HepG2 (cell line): ENCODE data around the gene SPAG9.

ENCODE experiments used
- HDAC6 ChIP-seq: fragments of 200-600 bp; sonication (generic); IDR thresholded peaks from 2 replicates; pipeline ENCODE4 v1.7.0; 2017; ENCODE audit warnings: mild to moderate bottlenecking, antibody characterized with exemption, low read length, low read depth
- JUN ChIP-seq: sonication (generic); formaldehyde crosslinking; IDR thresholded peaks from 2 replicates; pipeline ENCODE4 v1.4.0; 2020; ENCODE audit warnings: mild to moderate bottlenecking, missing genetic modification reagents
- MEIS1 ChIP-seq: sonication (generic); formaldehyde crosslinking; IDR thresholded peaks from 2 replicates; pipeline ENCODE4 v1.9.0; 2021; ENCODE audit warnings: mild to moderate bottlenecking, missing genetic modification reagents, moderate library complexity, borderline replicate concordance
- POLR2A ChIP-seq, 2 experiments: IDR thresholded peaks; 2 replicates each; pipeline ENCODE4 v1.6.1; 2011; ENCODE audit warnings: low read depth in 2 of 2, low read length in 2 of 2, mild to moderate bottlenecking in 1 of 2, moderate library complexity in 1 of 2; ENCODE audit not compliant: insufficient read depth in 1 of 2
- POLR2AphosphoS5 ChIP-seq: IDR thresholded peaks from 2 replicates; pipeline ENCODE4 v1.6.1; 2012; ENCODE audit warnings: low read depth, low read length
- TBP ChIP-seq: sonication (generic); formaldehyde crosslinking; IDR thresholded peaks from 2 replicates; pipeline ENCODE4 v1.5.0; 2020; ENCODE audit warnings: missing genetic modification reagents
- TMF1 ChIP-seq: sonication (generic); formaldehyde crosslinking; IDR thresholded peaks from 2 replicates; pipeline ENCODE4 v1.8.1; 2022; ENCODE audit warnings: low read depth, missing genetic modification reagents
- ZNF644 ChIP-seq: IDR thresholded peaks from 2 replicates; pipeline ENCODE4 v1.6.1; 2016; ENCODE audit warnings: low read depth
- TF ChIP-seq, protein P1 (sequence below): sonication (generic); formaldehyde crosslinking; IDR thresholded peaks from 2 replicates; pipeline ENCODE4 v1.5.0; 2020; ENCODE audit warnings: mild to moderate bottlenecking, missing genetic modification reagents, moderate library complexity
- TF ChIP-seq, protein P2 (sequence below), 2 experiments: sonication (generic) in 1 of 2; formaldehyde crosslinking in 1 of 2; IDR thresholded peaks; 2 replicates each; pipeline versions ENCODE4 v1.4.0 to v1.6.1; 2018 to 2020; ENCODE audit warnings: missing genetic modification reagents in 2 of 2, borderline replicate concordance in 1 of 2, low read depth in 1 of 2, mild to moderate bottlenecking in 1 of 2, missing biosample characterization in 1 of 2
- TF ChIP-seq, protein P3 (sequence below): sonication (generic); formaldehyde crosslinking; IDR thresholded peaks from 2 replicates; pipeline ENCODE4 v1.8.0; 2022; ENCODE audit warnings: mild to moderate bottlenecking, missing genetic modification reagents, borderline replicate concordance

DNA sequence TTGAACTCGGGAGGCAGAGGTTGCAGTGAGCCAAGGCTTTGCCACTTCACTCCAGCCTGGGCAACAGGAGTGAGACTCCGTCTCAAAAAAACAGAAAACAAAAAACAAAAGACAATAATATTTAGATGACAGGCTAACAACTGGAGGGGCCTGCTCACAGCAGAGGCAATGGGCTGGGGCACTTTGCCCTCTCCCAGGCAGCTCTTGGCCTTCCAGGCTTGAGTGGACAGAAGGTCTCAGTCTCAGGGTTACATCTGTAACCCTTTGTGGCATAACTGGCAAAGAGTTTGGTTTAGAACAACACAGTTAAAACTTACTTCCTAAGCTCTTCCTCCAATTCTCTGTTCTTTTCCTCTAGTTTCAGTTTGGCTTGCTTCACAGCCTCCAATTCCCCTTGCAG is 114.9 kb downstream of the SPAG9 start:
- TF ChIP-seq, protein P1, sequence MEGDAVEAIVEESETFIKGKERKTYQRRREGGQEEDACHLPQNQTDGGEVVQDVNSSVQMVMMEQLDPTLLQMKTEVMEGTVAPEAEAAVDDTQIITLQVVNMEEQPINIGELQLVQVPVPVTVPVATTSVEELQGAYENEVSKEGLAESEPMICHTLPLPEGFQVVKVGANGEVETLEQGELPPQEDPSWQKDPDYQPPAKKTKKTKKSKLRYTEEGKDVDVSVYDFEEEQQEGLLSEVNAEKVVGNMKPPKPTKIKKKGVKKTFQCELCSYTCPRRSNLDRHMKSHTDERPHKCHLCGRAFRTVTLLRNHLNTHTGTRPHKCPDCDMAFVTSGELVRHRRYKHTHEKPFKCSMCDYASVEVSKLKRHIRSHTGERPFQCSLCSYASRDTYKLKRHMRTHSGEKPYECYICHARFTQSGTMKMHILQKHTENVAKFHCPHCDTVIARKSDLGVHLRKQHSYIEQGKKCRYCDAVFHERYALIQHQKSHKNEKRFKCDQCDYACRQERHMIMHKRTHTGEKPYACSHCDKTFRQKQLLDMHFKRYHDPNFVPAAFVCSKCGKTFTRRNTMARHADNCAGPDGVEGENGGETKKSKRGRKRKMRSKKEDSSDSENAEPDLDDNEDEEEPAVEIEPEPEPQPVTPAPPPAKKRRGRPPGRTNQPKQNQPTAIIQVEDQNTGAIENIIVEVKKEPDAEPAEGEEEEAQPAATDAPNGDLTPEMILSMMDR (CRISPR knock-in tag), result no peak
- TF ChIP-seq, protein P2, sequence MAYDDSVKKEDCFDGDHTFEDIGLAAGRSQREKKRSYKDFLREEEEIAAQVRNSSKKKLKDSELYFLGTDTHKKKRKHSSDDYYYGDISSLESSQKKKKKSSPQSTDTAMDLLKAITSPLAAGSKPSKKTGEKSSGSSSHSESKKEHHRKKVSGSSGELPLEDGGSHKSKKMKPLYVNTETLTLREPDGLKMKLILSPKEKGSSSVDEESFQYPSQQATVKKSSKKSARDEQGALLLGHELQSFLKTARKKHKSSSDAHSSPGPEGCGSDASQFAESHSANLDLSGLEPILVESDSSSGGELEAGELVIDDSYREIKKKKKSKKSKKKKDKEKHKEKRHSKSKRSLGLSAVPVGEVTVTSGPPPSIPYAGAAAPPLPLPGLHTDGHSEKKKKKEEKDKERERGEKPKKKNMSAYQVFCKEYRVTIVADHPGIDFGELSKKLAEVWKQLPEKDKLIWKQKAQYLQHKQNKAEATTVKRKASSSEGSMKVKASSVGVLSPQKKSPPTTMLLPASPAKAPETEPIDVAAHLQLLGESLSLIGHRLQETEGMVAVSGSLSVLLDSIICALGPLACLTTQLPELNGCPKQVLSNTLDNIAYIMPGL (CRISPR knock-in tag; IDR thresholded peaks at IDR 0.05; ENCODE audit: borderline replicate concordance in 1 of 2, low read depth in 1 of 2), result no peak
- TF ChIP-seq, protein P3, sequence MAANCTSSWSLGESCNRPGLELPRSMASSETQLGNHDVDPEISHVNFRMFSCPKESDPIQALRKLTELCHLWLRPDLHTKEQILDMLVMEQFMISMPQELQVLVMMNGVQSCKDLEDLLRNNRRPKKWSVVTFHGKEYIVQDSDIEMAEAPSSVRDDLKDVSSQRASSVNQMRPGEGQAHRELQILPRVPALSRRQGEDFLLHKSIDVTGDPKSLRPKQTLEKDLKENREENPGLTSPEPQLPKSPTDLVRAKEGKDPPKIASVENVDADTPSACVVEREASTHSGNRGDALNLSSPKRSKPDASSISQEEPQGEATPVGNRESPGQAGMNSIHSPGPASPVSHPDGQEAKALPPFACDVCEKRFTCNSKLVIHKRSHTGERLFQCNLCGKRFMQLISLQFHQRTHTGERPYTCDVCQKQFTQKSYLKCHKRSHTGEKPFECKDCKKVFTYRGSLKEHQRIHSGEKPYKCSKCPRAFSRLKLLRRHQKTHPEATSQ (CRISPR knock-in tag), result no peak
- TF ChIP-seq POLR2A (IDR thresholded peaks at IDR 0.05; ENCODE audit: insufficient read depth in 1 of 2, low read depth in 2 of 2, low read length in 2 of 2) (no peak), TBP (no peak), MEIS1 (CRISPR knock-in tag) (no peak), POLR2AphosphoS5 (no peak), HDAC6 (no peak), ZNF644 (no peak), JUN (no peak), TMF1 (CRISPR knock-in tag) (no peak)
